ENCODE results near the gene MYO1A. TPM values are rescaled to one million over a fixed set of nuclear protein-coding genes. Genes with fewer than 3 reads are reported as not detected.

MYO1A gene
- total and polyA plus RNA-seq, 10 of the 15 experiments (the other 5 are each of a cell fraction or from before 2014, with no cell fraction given), result 0.01 to 0.34 (median 0.15) TPM; not detected in 2

DNA sequence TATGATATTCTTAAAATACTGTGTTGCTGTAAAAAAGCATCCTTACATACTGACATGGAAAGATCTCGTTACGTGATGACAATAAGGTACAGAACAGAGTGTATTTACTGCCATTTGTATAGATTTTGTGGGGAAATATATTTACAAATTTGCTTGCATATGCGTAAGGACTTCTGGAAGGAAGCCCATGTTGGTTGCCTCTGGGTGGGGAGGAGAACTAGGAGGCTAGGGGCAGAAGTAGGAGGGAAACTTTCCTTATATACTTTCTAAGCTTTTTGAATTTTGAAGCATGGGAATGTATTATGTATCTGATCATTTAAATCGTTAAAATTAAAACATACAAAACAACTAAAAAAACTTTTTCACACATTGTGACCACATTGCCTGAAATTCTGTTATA lies 9.7 kb downstream of the MYO1A start (continued):
- TF ChIP-seq, protein P1, sequence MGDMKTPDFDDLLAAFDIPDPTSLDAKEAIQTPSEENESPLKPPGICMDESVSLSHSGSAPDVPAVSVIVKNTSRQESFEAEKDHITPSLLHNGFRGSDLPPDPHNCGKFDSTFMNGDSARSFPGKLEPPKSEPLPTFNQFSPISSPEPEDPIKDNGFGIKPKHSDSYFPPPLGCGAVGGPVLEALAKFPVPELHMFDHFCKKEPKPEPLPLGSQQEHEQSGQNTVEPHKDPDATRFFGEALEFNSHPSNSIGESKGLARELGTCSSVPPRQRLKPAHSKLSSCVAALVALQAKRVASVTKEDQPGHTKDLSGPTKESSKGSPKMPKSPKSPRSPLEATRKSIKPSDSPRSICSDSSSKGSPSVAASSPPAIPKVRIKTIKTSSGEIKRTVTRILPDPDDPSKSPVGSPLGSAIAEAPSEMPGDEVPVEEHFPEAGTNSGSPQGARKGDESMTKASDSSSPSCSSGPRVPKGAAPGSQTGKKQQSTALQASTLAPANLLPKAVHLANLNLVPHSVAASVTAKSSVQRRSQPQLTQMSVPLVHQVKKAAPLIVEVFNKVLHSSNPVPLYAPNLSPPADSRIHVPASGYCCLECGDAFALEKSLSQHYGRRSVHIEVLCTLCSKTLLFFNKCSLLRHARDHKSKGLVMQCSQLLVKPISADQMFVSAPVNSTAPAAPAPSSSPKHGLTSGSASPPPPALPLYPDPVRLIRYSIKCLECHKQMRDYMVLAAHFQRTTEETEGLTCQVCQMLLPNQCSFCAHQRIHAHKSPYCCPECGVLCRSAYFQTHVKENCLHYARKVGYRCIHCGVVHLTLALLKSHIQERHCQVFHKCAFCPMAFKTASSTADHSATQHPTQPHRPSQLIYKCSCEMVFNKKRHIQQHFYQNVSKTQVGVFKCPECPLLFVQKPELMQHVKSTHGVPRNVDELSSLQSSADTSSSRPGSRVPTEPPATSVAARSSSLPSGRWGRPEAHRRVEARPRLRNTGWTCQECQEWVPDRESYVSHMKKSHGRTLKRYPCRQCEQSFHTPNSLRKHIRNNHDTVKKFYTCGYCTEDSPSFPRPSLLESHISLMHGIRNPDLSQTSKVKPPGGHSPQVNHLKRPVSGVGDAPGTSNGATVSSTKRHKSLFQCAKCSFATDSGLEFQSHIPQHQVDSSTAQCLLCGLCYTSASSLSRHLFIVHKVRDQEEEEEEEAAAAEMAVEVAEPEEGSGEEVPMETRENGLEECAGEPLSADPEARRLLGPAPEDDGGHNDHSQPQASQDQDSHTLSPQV (IDR thresholded peaks at IDR 0.05), result no peak
- TF ChIP-seq BCL11A (IDR thresholded peaks at IDR 0.05; ENCODE audit: low read depth, low read length) (no peak), ZSCAN29 (IDR thresholded peaks at IDR 0.05) (no peak), MXI1 (IDR thresholded peaks at IDR 0.05; ENCODE audit: low read depth, low read length) (no peak), CREM (IDR thresholded peaks at IDR 0.05; ENCODE audit: low read depth) (no peak), PAX8 (IDR thresholded peaks at IDR 0.05) (no peak), POLR2AphosphoS5 (IDR thresholded peaks at IDR 0.05; ENCODE audit: low read length) (no peak), HDAC6 (IDR thresholded peaks at IDR 0.05; ENCODE audit: unreplicated experiment) (no peak), SMC3 (IDR thresholded peaks at IDR 0.05; ENCODE audit: borderline replicate concordance, low read length) (no peak), SPI1 (IDR thresholded peaks at IDR 0.05; ENCODE audit: borderline replicate concordance, insufficient read depth, low read depth, low read length) (no peak), ATF7 (IDR thresholded peaks at IDR 0.05; ENCODE audit: low read depth) (no peak)
- TF ChIP-seq, protein P2, sequence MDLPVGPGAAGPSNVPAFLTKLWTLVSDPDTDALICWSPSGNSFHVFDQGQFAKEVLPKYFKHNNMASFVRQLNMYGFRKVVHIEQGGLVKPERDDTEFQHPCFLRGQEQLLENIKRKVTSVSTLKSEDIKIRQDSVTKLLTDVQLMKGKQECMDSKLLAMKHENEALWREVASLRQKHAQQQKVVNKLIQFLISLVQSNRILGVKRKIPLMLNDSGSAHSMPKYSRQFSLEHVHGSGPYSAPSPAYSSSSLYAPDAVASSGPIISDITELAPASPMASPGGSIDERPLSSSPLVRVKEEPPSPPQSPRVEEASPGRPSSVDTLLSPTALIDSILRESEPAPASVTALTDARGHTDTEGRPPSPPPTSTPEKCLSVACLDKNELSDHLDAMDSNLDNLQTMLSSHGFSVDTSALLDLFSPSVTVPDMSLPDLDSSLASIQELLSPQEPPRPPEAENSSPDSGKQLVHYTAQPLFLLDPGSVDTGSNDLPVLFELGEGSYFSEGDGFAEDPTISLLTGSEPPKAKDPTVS (IDR thresholded peaks at IDR 0.05; ENCODE audit: low read depth, low read length), result no peak
- TF ChIP-seq, protein P3, sequence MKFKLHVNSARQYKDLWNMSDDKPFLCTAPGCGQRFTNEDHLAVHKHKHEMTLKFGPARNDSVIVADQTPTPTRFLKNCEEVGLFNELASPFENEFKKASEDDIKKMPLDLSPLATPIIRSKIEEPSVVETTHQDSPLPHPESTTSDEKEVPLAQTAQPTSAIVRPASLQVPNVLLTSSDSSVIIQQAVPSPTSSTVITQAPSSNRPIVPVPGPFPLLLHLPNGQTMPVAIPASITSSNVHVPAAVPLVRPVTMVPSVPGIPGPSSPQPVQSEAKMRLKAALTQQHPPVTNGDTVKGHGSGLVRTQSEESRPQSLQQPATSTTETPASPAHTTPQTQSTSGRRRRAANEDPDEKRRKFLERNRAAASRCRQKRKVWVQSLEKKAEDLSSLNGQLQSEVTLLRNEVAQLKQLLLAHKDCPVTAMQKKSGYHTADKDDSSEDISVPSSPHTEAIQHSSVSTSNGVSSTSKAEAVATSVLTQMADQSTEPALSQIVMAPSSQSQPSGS (IDR thresholded peaks at IDR 0.05; ENCODE audit: low read length), result no peak
- TF ChIP-seq, protein P4, sequence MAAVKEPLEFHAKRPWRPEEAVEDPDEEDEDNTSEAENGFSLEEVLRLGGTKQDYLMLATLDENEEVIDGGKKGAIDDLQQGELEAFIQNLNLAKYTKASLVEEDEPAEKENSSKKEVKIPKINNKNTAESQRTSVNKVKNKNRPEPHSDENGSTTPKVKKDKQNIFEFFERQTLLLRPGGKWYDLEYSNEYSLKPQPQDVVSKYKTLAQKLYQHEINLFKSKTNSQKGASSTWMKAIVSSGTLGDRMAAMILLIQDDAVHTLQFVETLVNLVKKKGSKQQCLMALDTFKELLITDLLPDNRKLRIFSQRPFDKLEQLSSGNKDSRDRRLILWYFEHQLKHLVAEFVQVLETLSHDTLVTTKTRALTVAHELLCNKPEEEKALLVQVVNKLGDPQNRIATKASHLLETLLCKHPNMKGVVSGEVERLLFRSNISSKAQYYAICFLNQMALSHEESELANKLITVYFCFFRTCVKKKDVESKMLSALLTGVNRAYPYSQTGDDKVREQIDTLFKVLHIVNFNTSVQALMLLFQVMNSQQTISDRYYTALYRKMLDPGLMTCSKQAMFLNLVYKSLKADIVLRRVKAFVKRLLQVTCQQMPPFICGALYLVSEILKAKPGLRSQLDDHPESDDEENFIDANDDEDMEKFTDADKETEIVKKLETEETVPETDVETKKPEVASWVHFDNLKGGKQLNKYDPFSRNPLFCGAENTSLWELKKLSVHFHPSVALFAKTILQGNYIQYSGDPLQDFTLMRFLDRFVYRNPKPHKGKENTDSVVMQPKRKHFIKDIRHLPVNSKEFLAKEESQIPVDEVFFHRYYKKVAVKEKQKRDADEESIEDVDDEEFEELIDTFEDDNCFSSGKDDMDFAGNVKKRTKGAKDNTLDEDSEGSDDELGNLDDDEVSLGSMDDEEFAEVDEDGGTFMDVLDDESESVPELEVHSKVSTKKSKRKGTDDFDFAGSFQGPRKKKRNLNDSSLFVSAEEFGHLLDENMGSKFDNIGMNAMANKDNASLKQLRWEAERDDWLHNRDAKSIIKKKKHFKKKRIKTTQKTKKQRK (IDR thresholded peaks at IDR 0.05; ENCODE audit: low read depth, low read length), result no peak

All from GM12878 (cell line).